ENCODE results near the gene DAB2. TPM values are rescaled to one million over a fixed set of nuclear protein-coding genes. Genes with fewer than 3 reads are reported as not detected.

DAB2 gene
- total RNA-seq, 2 donors from 2014 or later = 4.0 to 8.5 TPM

Other genes with a start within 250 kb of the DAB2 start
- gene FYB1, start 205.4 kb downstream of the DAB2 start, total RNA-seq = 10 to 100 TPM; 71.9 to 72.8 TPM
- gene C9, start 60.5 kb downstream of the DAB2 start, total RNA-seq = not detected